Breast epithelium (tissue), 4 donors: ENCODE results near the gene ANKRD18A. TPM values are rescaled to one million over a fixed set of nuclear protein-coding genes. Genes with fewer than 3 reads are reported as not detected.

Source experiments
- DNase-seq, 2 donors: peaks; one replicate each; pipeline ENCODE4 v3.0.0-alpha.2; 2019; ENCODE audit warnings: low spot score in 2 of 2
- H3K27ac ChIP-seq, 2 donors: fragments of 200-600 bp; sonication (generic) in 1 of 2; one replicate each; pipeline ENCODE4 v1.5.1; 2016 to 2019; ENCODE audit warnings: mild to moderate bottlenecking in 1 of 2
- H3K27me3 ChIP-seq, 2 donors: fragments of 200-600 bp; sonication (generic) in 1 of 2; one replicate each; pipeline versions ENCODE4 v1.5.1 to v1.6.0; 2017 to 2019; ENCODE audit warnings: control low read depth in 1 of 2, mild to moderate bottlenecking in 1 of 2
- H3K36me3 ChIP-seq: fragments of 200-600 bp; one replicate; pipeline ENCODE4 v1.5.1; 2019
- H3K4me1 ChIP-seq, 2 donors: fragments of 200-600 bp; sonication (generic); one replicate each; pipeline ENCODE4 v1.5.1; 2016 to 2019; ENCODE audit warnings: control low read depth in 1 of 2
- H3K4me3 ChIP-seq, 3 donors: fragments of 200-600 bp; sonication (generic); 1 replicate in 2 of 3; 2 replicates in 1 of 3; pipeline ENCODE4 v1.5.1; 2016 to 2019; ENCODE audit warnings: mild to moderate bottlenecking in 3 of 3, moderate library complexity in 2 of 3
- H3K9me3 ChIP-seq, 2 donors: fragments of 200-600 bp; sonication (generic) in 1 of 2; one replicate each; pipeline ENCODE4 v1.5.1; 2016 to 2019; ENCODE audit warnings: control low read depth in 1 of 2
- POLR2A ChIP-seq: fragments of 450-650 bp; IDR thresholded peaks from one replicate; pipeline ENCODE4 v1.6.1; 2016; ENCODE audit warnings: antibody characterized with exemption, mild to moderate bottlenecking, moderate library complexity
- POLR2AphosphoS5 ChIP-seq, 3 donors: sonication (generic); formaldehyde crosslinking; IDR thresholded peaks; one replicate each; pipeline ENCODE4 v1.6.1; 2017; ENCODE audit warnings: antibody characterized with exemption in 3 of 3
- intact Hi-C: fragments of 100-400 bp; cut with DNase I; formaldehyde crosslinking; loops from one replicate; pipeline ENCODE4 v1.15.1; 2023; ENCODE audit warnings: low total_unique reads
- total RNA-seq, 3 donors: library from RNA; depleted of rRNA; stranded (reverse); fragments of >200 nt; gene quantifications; one replicate each; pipeline ENCODE4 v1.1.0, GENCODE V29; 2016
- TF ChIP-seq, protein P1 (sequence below), 3 donors: fragments of 450-650 bp; IDR thresholded peaks; one replicate each; pipeline ENCODE4 v1.5.1; 2016 to 2017; ENCODE audit warnings: antibody characterized with exemption in 3 of 3, mild to moderate bottlenecking in 3 of 3, moderate library complexity in 3 of 3

ANKRD18A gene
- total RNA-seq, 3 donors from 2014 or later: 4.3 to 5.0 TPM; not detected in 1

- H3K27me3 ChIP-seq: no peaks in the 10 kb centered on the region
- H3K4me3 ChIP-seq: no peak overlapping the region
- H3K4me1 ChIP-seq: no peaks in the 10 kb centered on the region
- no peak overlapping the region for H3K27ac ChIP-seq
- TF ChIP-seq, protein P1, sequence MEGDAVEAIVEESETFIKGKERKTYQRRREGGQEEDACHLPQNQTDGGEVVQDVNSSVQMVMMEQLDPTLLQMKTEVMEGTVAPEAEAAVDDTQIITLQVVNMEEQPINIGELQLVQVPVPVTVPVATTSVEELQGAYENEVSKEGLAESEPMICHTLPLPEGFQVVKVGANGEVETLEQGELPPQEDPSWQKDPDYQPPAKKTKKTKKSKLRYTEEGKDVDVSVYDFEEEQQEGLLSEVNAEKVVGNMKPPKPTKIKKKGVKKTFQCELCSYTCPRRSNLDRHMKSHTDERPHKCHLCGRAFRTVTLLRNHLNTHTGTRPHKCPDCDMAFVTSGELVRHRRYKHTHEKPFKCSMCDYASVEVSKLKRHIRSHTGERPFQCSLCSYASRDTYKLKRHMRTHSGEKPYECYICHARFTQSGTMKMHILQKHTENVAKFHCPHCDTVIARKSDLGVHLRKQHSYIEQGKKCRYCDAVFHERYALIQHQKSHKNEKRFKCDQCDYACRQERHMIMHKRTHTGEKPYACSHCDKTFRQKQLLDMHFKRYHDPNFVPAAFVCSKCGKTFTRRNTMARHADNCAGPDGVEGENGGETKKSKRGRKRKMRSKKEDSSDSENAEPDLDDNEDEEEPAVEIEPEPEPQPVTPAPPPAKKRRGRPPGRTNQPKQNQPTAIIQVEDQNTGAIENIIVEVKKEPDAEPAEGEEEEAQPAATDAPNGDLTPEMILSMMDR (IDR thresholded peaks at IDR 0.05): no peak
- TF ChIP-seq POLR2AphosphoS5 (IDR thresholded peaks at IDR 0.05) (no peak), POLR2A (no peak)
- intact Hi-C loops: no loop called here
- no peaks in the 10 kb centered on the region for H3K36me3 ChIP-seq
- DNase-seq: no peak
- no peaks in the 10 kb centered on the region for H3K9me3 ChIP-seq
These were observed 97.3 kb downstream of the ANKRD18A start for GRCh38 chr9:38523121-38523520.

DNA sequence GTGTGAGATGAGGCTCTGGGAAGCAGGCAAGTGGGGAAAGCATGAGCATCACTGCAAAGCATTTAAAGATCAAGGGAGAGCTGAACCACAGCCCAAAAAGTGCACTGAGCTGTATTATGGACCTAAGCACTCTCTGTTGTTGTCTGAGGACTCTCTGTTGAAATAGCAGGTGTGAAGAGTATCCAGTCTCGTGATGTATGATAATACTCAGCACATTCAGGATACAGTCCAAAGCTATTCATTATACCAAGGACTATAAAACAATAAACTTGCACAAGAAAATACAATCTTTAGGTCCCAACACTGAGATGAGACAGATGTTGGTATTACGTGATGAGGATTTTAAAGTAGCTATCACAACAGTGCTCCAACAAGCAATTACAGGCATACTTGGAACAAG is 98.6 kb downstream of the ANKRD18A start:
- H3K4me1 ChIP-seq: no peaks in the 10 kb centered on the region
- DNase-seq: no peak
- H3K27me3 ChIP-seq: no peaks in the 10 kb centered on the region
- H3K27ac ChIP-seq: no peak overlapping the region
- H3K36me3 ChIP-seq: no peaks in the 10 kb centered on the region
- H3K4me3 ChIP-seq: no peak overlapping the region
- intact Hi-C loops: no loop called here
- TF ChIP-seq POLR2A: no peak
- no peaks in the 10 kb centered on the region for H3K9me3 ChIP-seq

Other genes starting within 250 kb of the ANKRD18A start
- gene ALDH1B1, start 227.9 kb downstream of the ANKRD18A start, total RNA-seq: 10 to 100 TPM; 10.2 to 18.4 (median 11.0) TPM
- not detected for gene IGFBPL1, start 196.1 kb downstream of the ANKRD18A start, total RNA-seq
- not detected for gene FAM240B, start 99.5 kb upstream of the ANKRD18A start, total RNA-seq